WTC11 (cell line): ENCODE data around the gene BRS3.

ENCODE experiments used
- ELF4 ChIP-seq: sonication (generic); formaldehyde crosslinking; IDR thresholded peaks from 2 replicates; pipeline ENCODE4 v1.8.1; 2022; ENCODE audit warnings: low read depth, mild to moderate bottlenecking, moderate library complexity, missing genetic modification reagents
- GTF2I ChIP-seq: fragments of 250-450 bp; sonication (Bioruptor Pico); conservative IDR thresholded peaks from 2 replicates; pipeline ENCODE4 v1.4.0; 2021; ENCODE audit warnings: mild to moderate bottlenecking
- NFE2L1 ChIP-seq: sonication (generic); formaldehyde crosslinking; IDR thresholded peaks from 2 replicates; pipeline ENCODE4 v1.8.1; 2023; ENCODE audit warnings: missing genetic modification reagents
- ZNF121 ChIP-seq: sonication (generic); formaldehyde crosslinking; IDR thresholded peaks from 2 replicates; pipeline ENCODE4 v1.8.0; 2023; ENCODE audit warnings: missing genetic modification reagents
- ZNF232 ChIP-seq: sonication (generic); formaldehyde crosslinking; IDR thresholded peaks from 2 replicates; pipeline ENCODE4 v1.8.0; 2022; ENCODE audit warnings: mild to moderate bottlenecking, missing genetic modification reagents
- ZNF423 ChIP-seq: fragments of 250-450 bp; sonication (Bioruptor Pico); IDR thresholded peaks from 2 replicates; pipeline ENCODE4 v2.1.2; 2022; ENCODE audit warnings: mild to moderate bottlenecking, moderate library complexity
- TF ChIP-seq, protein P1 (sequence below): fragments of 200-600 bp; IDR thresholded peaks from 2 replicates; pipeline ENCODE4 v1.8.0; 2022; ENCODE audit warnings: antibody characterized with exemption
- TF ChIP-seq, protein P2 (sequence below): sonication (generic); formaldehyde crosslinking; IDR thresholded peaks from 2 replicates; pipeline ENCODE4 v1.8.1; 2023; ENCODE audit warnings: mild to moderate bottlenecking, missing genetic modification reagents

DNA sequence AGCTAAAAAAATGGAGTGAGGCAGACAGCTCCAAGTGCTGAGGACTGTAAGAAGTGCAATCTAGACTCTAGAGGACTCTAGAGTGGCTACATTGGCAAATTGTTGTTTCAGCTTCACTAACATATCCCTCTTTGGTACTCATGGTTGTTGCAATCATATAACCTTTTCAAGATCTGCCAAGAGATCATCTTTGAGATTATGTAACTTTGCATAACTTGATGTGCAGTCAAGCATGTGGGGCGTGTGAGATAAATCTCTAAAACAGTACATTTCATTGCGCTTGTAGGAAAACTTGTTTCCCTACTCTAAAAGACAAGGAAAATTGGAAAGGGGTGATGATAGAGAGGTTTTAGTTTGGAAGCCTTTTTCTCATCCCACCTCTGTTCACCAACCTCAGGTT, 11.2 kb upstream of the BRS3 start:
- TF ChIP-seq ZNF232 (CRISPR knock-in tag) (no peak), ELF4 (no peak), ZNF423 (CRISPR knock-in tag) (no peak), ZNF121 (CRISPR knock-in tag) (no peak), GTF2I (CRISPR knock-in tag) (no peak), NFE2L1 (CRISPR knock-in tag) (no peak)
- TF ChIP-seq, protein P1, sequence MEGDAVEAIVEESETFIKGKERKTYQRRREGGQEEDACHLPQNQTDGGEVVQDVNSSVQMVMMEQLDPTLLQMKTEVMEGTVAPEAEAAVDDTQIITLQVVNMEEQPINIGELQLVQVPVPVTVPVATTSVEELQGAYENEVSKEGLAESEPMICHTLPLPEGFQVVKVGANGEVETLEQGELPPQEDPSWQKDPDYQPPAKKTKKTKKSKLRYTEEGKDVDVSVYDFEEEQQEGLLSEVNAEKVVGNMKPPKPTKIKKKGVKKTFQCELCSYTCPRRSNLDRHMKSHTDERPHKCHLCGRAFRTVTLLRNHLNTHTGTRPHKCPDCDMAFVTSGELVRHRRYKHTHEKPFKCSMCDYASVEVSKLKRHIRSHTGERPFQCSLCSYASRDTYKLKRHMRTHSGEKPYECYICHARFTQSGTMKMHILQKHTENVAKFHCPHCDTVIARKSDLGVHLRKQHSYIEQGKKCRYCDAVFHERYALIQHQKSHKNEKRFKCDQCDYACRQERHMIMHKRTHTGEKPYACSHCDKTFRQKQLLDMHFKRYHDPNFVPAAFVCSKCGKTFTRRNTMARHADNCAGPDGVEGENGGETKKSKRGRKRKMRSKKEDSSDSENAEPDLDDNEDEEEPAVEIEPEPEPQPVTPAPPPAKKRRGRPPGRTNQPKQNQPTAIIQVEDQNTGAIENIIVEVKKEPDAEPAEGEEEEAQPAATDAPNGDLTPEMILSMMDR = no peak
- TF ChIP-seq, protein P2, sequence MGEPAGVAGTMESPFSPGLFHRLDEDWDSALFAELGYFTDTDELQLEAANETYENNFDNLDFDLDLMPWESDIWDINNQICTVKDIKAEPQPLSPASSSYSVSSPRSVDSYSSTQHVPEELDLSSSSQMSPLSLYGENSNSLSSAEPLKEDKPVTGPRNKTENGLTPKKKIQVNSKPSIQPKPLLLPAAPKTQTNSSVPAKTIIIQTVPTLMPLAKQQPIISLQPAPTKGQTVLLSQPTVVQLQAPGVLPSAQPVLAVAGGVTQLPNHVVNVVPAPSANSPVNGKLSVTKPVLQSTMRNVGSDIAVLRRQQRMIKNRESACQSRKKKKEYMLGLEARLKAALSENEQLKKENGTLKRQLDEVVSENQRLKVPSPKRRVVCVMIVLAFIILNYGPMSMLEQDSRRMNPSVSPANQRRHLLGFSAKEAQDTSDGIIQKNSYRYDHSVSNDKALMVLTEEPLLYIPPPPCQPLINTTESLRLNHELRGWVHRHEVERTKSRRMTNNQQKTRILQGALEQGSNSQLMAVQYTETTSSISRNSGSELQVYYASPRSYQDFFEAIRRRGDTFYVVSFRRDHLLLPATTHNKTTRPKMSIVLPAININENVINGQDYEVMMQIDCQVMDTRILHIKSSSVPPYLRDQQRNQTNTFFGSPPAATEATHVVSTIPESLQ (CRISPR knock-in tag) = no peak
